HepG2 (cell line): ENCODE measurements around the gene SNX6. TPM values are rescaled to one million over a fixed set of nuclear protein-coding genes. Genes with fewer than 3 reads are reported as not detected.

Source experiments
- FOSL2 ChIP-seq: sonication (generic); formaldehyde crosslinking; IDR thresholded peaks from 2 replicates; pipeline ENCODE4 v1.4.0; 2020; ENCODE audit warnings: missing genetic modification reagents
- JUN ChIP-seq: sonication (generic); formaldehyde crosslinking; IDR thresholded peaks from 2 replicates; pipeline ENCODE4 v1.4.0; 2020; ENCODE audit warnings: mild to moderate bottlenecking, missing genetic modification reagents
- MAFK ChIP-seq, 2 experiments: IDR thresholded peaks in 1 of 2; conservative IDR thresholded peaks in 1 of 2; 2 replicates each; pipeline ENCODE4 v1.6.1; 2011; ENCODE audit warnings: improper control_type of control experiment in 2 of 2, low read length in 2 of 2
- WIZ ChIP-seq: sonication (generic); formaldehyde crosslinking; IDR thresholded peaks from 2 replicates; pipeline ENCODE4 v1.5.1; 2020; ENCODE audit warnings: mild to moderate bottlenecking, missing genetic modification reagents
- ZNF616 ChIP-seq: sonication (generic); formaldehyde crosslinking; IDR thresholded peaks from 2 replicates; pipeline ENCODE4 v1.5.0; 2020; ENCODE audit warnings: low read depth, mild to moderate bottlenecking, missing genetic modification reagents
- polyA plus RNA-seq, 8 experiments: library from polyadenylated mRNA; depleted of rRNA in 3 of 8; stranded (reverse) in 7 of 8; unstranded in 1 of 8; fragments of >200 nt; fragmentation: Illumina TruSeq in 4 of 8; extraction: Trizol in 4 of 8; gene quantifications; 2 replicates each; pipeline versions ENCODE4 v1.2.1 to v1.2.3, GENCODE V29; 2011 to 2016; ENCODE audit warnings: low read depth in 4 of 8, missing spikeins in 1 of 8, mixed read lengths in 1 of 8; ENCODE audit not compliant: insufficient read depth in 1 of 8
- total RNA-seq, 5 experiments: library from RNA; depleted of rRNA; stranded (reverse); fragments of >200 nt; fragmentation: Illumina TruSeq; extraction: Trizol; gene quantifications; 2 replicates each; pipeline ENCODE4 v1.2.3, GENCODE V29; 2016; ENCODE audit warnings: low read depth in 1 of 5
- TF ChIP-seq, protein P1 (sequence below): sonication (generic); formaldehyde crosslinking; conservative IDR thresholded peaks from 2 replicates; pipeline ENCODE4 v1.8.1; 2023; ENCODE audit warnings: missing genetic modification reagents
- TF ChIP-seq, protein P2 (sequence below): sonication (generic); formaldehyde crosslinking; IDR thresholded peaks from 2 replicates; pipeline ENCODE4 v1.8.0; 2022; ENCODE audit warnings: mild to moderate bottlenecking, missing genetic modification reagents, borderline replicate concordance
- TF ChIP-seq, protein P3 (sequence below): IDR thresholded peaks from 2 replicates; pipeline ENCODE4 v1.6.1; 2016; ENCODE audit warnings: low read depth, missing genetic modification reagents, missing compliant biosample characterization

The SNX6 gene
- total and polyA plus RNA-seq, 2 of the 13 experiments (the other 11 are each of a cell fraction or from before 2014, with no cell fraction given): 92.3 to 169 TPM

DNA sequence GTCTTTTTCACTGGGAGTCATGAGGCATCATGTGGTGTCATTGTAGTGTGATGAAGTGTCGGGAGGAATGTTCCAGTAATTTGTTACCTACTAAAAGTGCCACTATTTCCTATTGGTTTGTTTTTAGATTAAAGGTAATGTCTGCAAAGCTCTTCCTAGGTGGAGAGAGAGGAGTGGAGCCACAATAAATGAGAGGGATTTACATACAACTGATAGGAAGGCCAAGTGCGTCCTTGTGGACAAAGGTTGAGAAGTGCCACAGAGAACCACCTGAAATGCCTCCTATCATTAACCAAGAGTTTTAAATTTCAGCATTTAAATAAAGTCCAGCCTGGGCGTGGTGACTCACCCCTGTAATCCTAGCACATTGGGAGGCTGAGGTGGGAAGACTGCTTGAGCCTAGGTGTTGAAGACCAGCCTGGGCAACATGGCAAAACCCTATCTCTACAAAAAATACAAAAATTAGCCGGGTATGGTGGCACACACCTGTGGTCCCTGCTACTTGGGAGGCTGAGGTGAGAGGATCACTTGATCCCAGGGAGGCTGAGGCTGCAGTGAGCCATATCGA lies 2.5 kb upstream of the SNX6 start (continued):
- TF ChIP-seq, protein P1, sequence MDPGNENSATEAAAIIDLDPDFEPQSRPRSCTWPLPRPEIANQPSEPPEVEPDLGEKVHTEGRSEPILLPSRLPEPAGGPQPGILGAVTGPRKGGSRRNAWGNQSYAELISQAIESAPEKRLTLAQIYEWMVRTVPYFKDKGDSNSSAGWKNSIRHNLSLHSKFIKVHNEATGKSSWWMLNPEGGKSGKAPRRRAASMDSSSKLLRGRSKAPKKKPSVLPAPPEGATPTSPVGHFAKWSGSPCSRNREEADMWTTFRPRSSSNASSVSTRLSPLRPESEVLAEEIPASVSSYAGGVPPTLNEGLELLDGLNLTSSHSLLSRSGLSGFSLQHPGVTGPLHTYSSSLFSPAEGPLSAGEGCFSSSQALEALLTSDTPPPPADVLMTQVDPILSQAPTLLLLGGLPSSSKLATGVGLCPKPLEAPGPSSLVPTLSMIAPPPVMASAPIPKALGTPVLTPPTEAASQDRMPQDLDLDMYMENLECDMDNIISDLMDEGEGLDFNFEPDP: no peak
- TF ChIP-seq ZNF616 (CRISPR knock-in tag) (no peak), WIZ (0 out of 2 replicates have a peak, but pooled peaks have one; percentile 41), FOSL2 (CRISPR knock-in tag) (peak; percentile 45), MAFK (conservative IDR thresholded peaks at IDR 0.05 in 1 of 2, IDR thresholded peaks at IDR 0.05 in 1 of 2; ENCODE audit: low read length in 2 of 2) (no peak), JUN (CRISPR knock-in tag) (no peak)
- TF ChIP-seq, protein P2, sequence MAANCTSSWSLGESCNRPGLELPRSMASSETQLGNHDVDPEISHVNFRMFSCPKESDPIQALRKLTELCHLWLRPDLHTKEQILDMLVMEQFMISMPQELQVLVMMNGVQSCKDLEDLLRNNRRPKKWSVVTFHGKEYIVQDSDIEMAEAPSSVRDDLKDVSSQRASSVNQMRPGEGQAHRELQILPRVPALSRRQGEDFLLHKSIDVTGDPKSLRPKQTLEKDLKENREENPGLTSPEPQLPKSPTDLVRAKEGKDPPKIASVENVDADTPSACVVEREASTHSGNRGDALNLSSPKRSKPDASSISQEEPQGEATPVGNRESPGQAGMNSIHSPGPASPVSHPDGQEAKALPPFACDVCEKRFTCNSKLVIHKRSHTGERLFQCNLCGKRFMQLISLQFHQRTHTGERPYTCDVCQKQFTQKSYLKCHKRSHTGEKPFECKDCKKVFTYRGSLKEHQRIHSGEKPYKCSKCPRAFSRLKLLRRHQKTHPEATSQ: no peak
- TF ChIP-seq, protein P3, sequence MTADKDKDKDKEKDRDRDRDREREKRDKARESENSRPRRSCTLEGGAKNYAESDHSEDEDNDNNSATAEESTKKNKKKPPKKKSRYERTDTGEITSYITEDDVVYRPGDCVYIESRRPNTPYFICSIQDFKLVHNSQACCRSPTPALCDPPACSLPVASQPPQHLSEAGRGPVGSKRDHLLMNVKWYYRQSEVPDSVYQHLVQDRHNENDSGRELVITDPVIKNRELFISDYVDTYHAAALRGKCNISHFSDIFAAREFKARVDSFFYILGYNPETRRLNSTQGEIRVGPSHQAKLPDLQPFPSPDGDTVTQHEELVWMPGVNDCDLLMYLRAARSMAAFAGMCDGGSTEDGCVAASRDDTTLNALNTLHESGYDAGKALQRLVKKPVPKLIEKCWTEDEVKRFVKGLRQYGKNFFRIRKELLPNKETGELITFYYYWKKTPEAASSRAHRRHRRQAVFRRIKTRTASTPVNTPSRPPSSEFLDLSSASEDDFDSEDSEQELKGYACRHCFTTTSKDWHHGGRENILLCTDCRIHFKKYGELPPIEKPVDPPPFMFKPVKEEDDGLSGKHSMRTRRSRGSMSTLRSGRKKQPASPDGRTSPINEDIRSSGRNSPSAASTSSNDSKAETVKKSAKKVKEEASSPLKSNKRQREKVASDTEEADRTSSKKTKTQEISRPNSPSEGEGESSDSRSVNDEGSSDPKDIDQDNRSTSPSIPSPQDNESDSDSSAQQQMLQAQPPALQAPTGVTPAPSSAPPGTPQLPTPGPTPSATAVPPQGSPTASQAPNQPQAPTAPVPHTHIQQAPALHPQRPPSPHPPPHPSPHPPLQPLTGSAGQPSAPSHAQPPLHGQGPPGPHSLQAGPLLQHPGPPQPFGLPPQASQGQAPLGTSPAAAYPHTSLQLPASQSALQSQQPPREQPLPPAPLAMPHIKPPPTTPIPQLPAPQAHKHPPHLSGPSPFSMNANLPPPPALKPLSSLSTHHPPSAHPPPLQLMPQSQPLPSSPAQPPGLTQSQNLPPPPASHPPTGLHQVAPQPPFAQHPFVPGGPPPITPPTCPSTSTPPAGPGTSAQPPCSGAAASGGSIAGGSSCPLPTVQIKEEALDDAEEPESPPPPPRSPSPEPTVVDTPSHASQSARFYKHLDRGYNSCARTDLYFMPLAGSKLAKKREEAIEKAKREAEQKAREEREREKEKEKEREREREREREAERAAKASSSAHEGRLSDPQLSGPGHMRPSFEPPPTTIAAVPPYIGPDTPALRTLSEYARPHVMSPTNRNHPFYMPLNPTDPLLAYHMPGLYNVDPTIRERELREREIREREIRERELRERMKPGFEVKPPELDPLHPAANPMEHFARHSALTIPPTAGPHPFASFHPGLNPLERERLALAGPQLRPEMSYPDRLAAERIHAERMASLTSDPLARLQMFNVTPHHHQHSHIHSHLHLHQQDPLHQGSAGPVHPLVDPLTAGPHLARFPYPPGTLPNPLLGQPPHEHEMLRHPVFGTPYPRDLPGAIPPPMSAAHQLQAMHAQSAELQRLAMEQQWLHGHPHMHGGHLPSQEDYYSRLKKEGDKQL (CRISPR knock-in tag): no peak
